ENCODE data around the gene NUCKS1. TPM values are rescaled to one million over a fixed set of nuclear protein-coding genes. Genes with fewer than 3 reads are reported as not detected.

The NUCKS1 gene
- total RNA-seq, 1 experiment from 2014 or later: 101 TPM

- intact Hi-C loops (cut with micrococcal nuclease): no loop called here
- H3K79me2 ChIP-seq (ENCODE audit: low read length): no peaks in the 10 kb centered on the region
- no peak for TF ChIP-seq EZH2phosphoT487 (IDR thresholded peaks at IDR 0.05; ENCODE audit: borderline replicate concordance, low read length)
- TF ChIP-seq EZH2 (IDR thresholded peaks at IDR 0.05; ENCODE audit: low read length, unreplicated experiment): no peak
- TF ChIP-seq CTCF (conservative IDR thresholded peaks at IDR 0.05; ENCODE audit: low read depth, low read length): no peak
- H3K4me1 ChIP-seq (ENCODE audit: insufficient read depth, low read length): peaks cover 9% of the 10 kb centered on the region
- H2AFZ ChIP-seq (ENCODE audit: low read length): no peak overlapping the region
- H3K9ac ChIP-seq (ENCODE audit: low read length): no peak overlapping the region
- DNase-seq (no peak), ATAC-seq (no peak)
- no peak overlapping the region for H3K4me3 ChIP-seq (ENCODE audit: low read length)
- no peaks in the 10 kb centered on the region for H3K36me3 ChIP-seq (ENCODE audit: low read depth, low read length)
- H3K27me3 ChIP-seq (ENCODE audit: low read length): no peaks in the 10 kb centered on the region
- no peaks in the 10 kb centered on the region for H3K9me2 ChIP-seq (replicated peaks; ENCODE audit: low read length)
- ChIA-PET POLR2A (ENCODE audit: unreplicated experiment) (no interaction called here), CTCF (interaction anchor here (0.7 kb wide), 1 partner anchor 192 kb away, joined by 3 read pairs; no protein-coding TSS in a partner anchor)
- no peaks in the 10 kb centered on the region for H4K20me1 ChIP-seq (ENCODE audit: low read length)
- no peak overlapping the region for H3K4me2 ChIP-seq (ENCODE audit: low read length)
- no peaks in the 10 kb centered on the region for H3F3A ChIP-seq (ENCODE audit: low read length, unreplicated experiment)
- H3K27ac ChIP-seq (ENCODE audit: low read length): no peak overlapping the region
- no TSS peak for BruUV-seq (replicated peaks)
- H3K9me3 ChIP-seq (ENCODE audit: low read length): no peaks in the 10 kb centered on the region
Observed at GRCh38 chr1:205777994-205778393, 28.0 kb upstream of the NUCKS1 start.

GRCh38 chr1:205775717-205776056 lies 25.7 kb upstream of the NUCKS1 start:
- DNase-seq (peak; percentile 39), ATAC-seq (peak; percentile 15)
- Histone ChIP-seq H3K79me2 (ENCODE audit: low read length) (no peaks in the 10 kb centered on the region), H3K27ac (ENCODE audit: low read length) (no peak overlapping the region), H4K20me1 (ENCODE audit: low read length) (no peaks in the 10 kb centered on the region), H3K9ac (ENCODE audit: low read length) (no peak overlapping the region), H3F3A (ENCODE audit: low read length, unreplicated experiment) (no peaks in the 10 kb centered on the region), H3K9me3 (ENCODE audit: low read length) (no peaks in the 10 kb centered on the region), H3K4me2 (ENCODE audit: low read length) (peak overlapping the region; percentile 99), H3K9me2 (replicated peaks; ENCODE audit: low read length) (no peaks in the 10 kb centered on the region), H3K4me1 (ENCODE audit: insufficient read depth, low read length) (peaks cover 9% of the 10 kb centered on the region), H3K4me3 (ENCODE audit: low read length) (peak overlapping the region; percentile 92), H3K27me3 (ENCODE audit: low read length) (no peaks in the 10 kb centered on the region), H3K36me3 (ENCODE audit: low read depth, low read length) (no peaks in the 10 kb centered on the region), H2AFZ (ENCODE audit: low read length) (peak overlapping the region; percentile 96)
- ChIA-PET CTCF (no interaction called here), POLR2A (ENCODE audit: unreplicated experiment) (no interaction called here)
- intact Hi-C loops (cut with micrococcal nuclease): no loop called here
- no TSS peak for BruUV-seq (replicated peaks)
- TF ChIP-seq EZH2phosphoT487 (IDR thresholded peaks at IDR 0.05; ENCODE audit: borderline replicate concordance, low read length): no peak
- no peak for TF ChIP-seq EZH2 (IDR thresholded peaks at IDR 0.05; ENCODE audit: low read length, unreplicated experiment)

GRCh38 chr1:205775015-205775716 lies 25.2 kb upstream of the NUCKS1 start, which contains the start of gene RAB29:
Gene RAB29 (minus strand): TSS chr1:205775482. CDS start chr1:205774956, 526 bp downstream.
- intact Hi-C loops (cut with micrococcal nuclease): no loop called here
- DNase-seq (peak; percentile 86), ATAC-seq (peak; percentile 97)
- Histone ChIP-seq H3K4me2 (ENCODE audit: low read length) (peak within 1 kb of the TSS; percentile 99), H3K27ac (ENCODE audit: low read length) (no peak within 1 kb of the TSS), H4K20me1 (ENCODE audit: low read length) (no peaks in the 10 kb centered on the region), H3K9ac (ENCODE audit: low read length) (peak within 1 kb of the TSS; percentile 54), H3K4me1 (ENCODE audit: insufficient read depth, low read length) (peaks cover 9% of the 10 kb centered on the region), H3K9me2 (replicated peaks; ENCODE audit: low read length) (no peaks in the 10 kb centered on the region), H3K9me3 (ENCODE audit: low read length) (no peaks in the 10 kb centered on the region), H3K36me3 (ENCODE audit: low read depth, low read length) (no peaks in the 10 kb centered on the region), H3K79me2 (ENCODE audit: low read length) (no peaks in the 10 kb centered on the region), H2AFZ (ENCODE audit: low read length) (peak within 1 kb of the TSS; percentile 96), H3F3A (ENCODE audit: low read length, unreplicated experiment) (no peaks in the 10 kb centered on the region), H3K27me3 (ENCODE audit: low read length) (no peaks in the 10 kb centered on the region), H3K4me3 (ENCODE audit: low read length) (peak within 1 kb of the TSS; percentile 92)
- no TSS peak for BruUV-seq (replicated peaks)
- TF ChIP-seq EZH2phosphoT487 (IDR thresholded peaks at IDR 0.05; ENCODE audit: borderline replicate concordance, low read length) (no peak), EZH2 (IDR thresholded peaks at IDR 0.05; ENCODE audit: low read length, unreplicated experiment) (no peak), CTCF (conservative IDR thresholded peaks at IDR 0.05; ENCODE audit: low read depth, low read length) (no peak)
- CTCF ChIA-PET: interaction anchor here (0.6 to 0.7 kb wide), 2 partner anchors 52 to 116 kb away, joined by 3 read pairs; no protein-coding TSS in a partner anchor
- POLR2A ChIA-PET (ENCODE audit: unreplicated experiment): no interaction called here

Measured in PC-3 (cell line).